B cell (primary cell): ENCODE measurements around the gene HDAC11. TPM values are rescaled to one million over a fixed set of nuclear protein-coding genes. Genes with fewer than 3 reads are reported as not detected.

ENCODE experiments used
- ATAC-seq: fragments of 200-7000 bp; cut with Tn5 transposase; one replicate; pipeline ENCODE4 v1.10.0; 2021; ENCODE audit warnings: low read depth, mild to moderate bottlenecking, moderate number of reproducible peaks, moderate library complexity
- CTCF ChIA-PET: fragments of 350-600 bp; sonication (Branson Sonifier 250); formaldehyde crosslinking; loops from one replicate; lab custom pipeline; 2021; ENCODE audit warnings: antibody characterized with exemption, inconsistent platforms; lab: Charles Lee
- POLR2A ChIA-PET: fragments of 350-600 bp; sonication (Branson Sonifier 250); formaldehyde crosslinking; loops from one replicate; lab custom pipeline; 2021; ENCODE audit warnings: antibody characterized with exemption; lab: Charles Lee
- DNase-seq: peaks from one replicate; pipeline ENCODE4 v3.0.0; 2013
- H2AFZ ChIP-seq: 2 replicates; pipeline ENCODE4 v1.6.1; 2012; ENCODE audit warnings: mild to moderate bottlenecking, low read depth, low read length; ENCODE audit not compliant: insufficient read depth, poor library complexity, severe bottlenecking
- H3K27ac ChIP-seq, 2 donors: 1 replicate in 1 of 2; 2 replicates in 1 of 2; pipeline ENCODE4 v1.5.1; 2012 to 2013; ENCODE audit warnings: low read length in 2 of 2, mild to moderate bottlenecking in 2 of 2, moderate library complexity in 1 of 2
- H3K27me3 ChIP-seq, 4 experiments: fragments of 200-600 bp in 1 of 4; sonication (generic) in 1 of 4; replicated peaks in 1 of 4; 1 replicate in 2 of 4; 2 replicates in 2 of 4; pipeline versions ENCODE4 v1.6.1 to v1.7.0; 2013 to 2016; ENCODE audit warnings: low read length in 3 of 4, mild to moderate bottlenecking in 2 of 4, mixed read lengths in 1 of 4, moderate library complexity in 1 of 4; ENCODE audit not compliant: insufficient read depth in 4 of 4, control insufficient read depth in 3 of 4; ENCODE audit errors: control extremely low read depth in 1 of 4
- H3K36me3 ChIP-seq, 2 experiments: replicated peaks in 1 of 2; 1 replicate in 1 of 2; 2 replicates in 1 of 2; pipeline versions ENCODE4 v1.6.1 to v1.7.1; 2013; ENCODE audit warnings: low read length in 1 of 2; ENCODE audit not compliant: insufficient read depth in 2 of 2, control insufficient read depth in 1 of 2; ENCODE audit errors: control extremely low read depth in 1 of 2, extremely low read depth in 1 of 2
- H3K4me1 ChIP-seq, 2 donors: fragments of 200-600 bp in 1 of 2; sonication (generic) in 1 of 2; 1 replicate in 1 of 2; 2 replicates in 1 of 2; pipeline versions ENCODE4 v1.5.1 to v1.6.1; 2013 to 2017; ENCODE audit warnings: low read length in 2 of 2; ENCODE audit not compliant: control insufficient read depth in 2 of 2, insufficient read depth in 2 of 2
- H3K4me2 ChIP-seq: replicated peaks from 2 replicates; pipeline ENCODE3; 2012; ENCODE audit warnings: mild to moderate bottlenecking, low read depth, low read length; ENCODE audit not compliant: poor library complexity, severe bottlenecking
- H3K4me3 ChIP-seq, 5 experiments: fragments of 200-600 bp in 1 of 5; sonication (generic) in 1 of 5; 1 replicate in 3 of 5; 2 replicates in 2 of 5; pipeline versions ENCODE4 v1.5.1 to v1.7.0; 2011 to 2016; ENCODE audit warnings: low read length in 4 of 5, mild to moderate bottlenecking in 4 of 5, low read depth in 2 of 5, control low read depth in 1 of 5, moderate library complexity in 1 of 5; ENCODE audit not compliant: insufficient read depth in 1 of 5; ENCODE audit errors: control extremely low read depth in 1 of 5, extremely low read depth in 1 of 5
- H3K79me2 ChIP-seq: fragments of 200-600 bp; sonication (generic); one replicate; pipeline ENCODE4 v1.6.0; 2016; ENCODE audit warnings: low read length; ENCODE audit not compliant: control insufficient read depth, insufficient read depth
- H3K9ac ChIP-seq: fragments of 200-600 bp; sonication (generic); 2 replicates; pipeline ENCODE4 v1.6.1; 2017; ENCODE audit warnings: mild to moderate bottlenecking, low read length, moderate library complexity
- H3K9me3 ChIP-seq, 3 donors: one replicate each; pipeline versions ENCODE4 v1.6.1 to v1.7.1; 2013; ENCODE audit warnings: low read length in 2 of 3; ENCODE audit not compliant: control insufficient read depth in 2 of 3, insufficient read depth in 1 of 3; ENCODE audit errors: control extremely low read depth in 1 of 3
- H4K20me1 ChIP-seq: 2 replicates; pipeline ENCODE4 v1.6.0; 2012; ENCODE audit warnings: mild to moderate bottlenecking, low read length; ENCODE audit not compliant: insufficient read depth, control insufficient read depth, poor library complexity, severe bottlenecking
- H3K27ac Mint-ChIP-seq: one replicate; pipeline ENCODE4 v1.8.0; 2021; ENCODE audit warnings: mixed read lengths
- H3K27me3 Mint-ChIP-seq: one replicate; pipeline ENCODE4 v1.8.0; 2021; ENCODE audit warnings: mixed read lengths
- H3K4me1 Mint-ChIP-seq: one replicate; pipeline ENCODE4 v1.8.0; 2021; ENCODE audit warnings: mixed read lengths
- H3K4me3 Mint-ChIP-seq: one replicate; pipeline ENCODE4 v1.8.0; 2021; ENCODE audit warnings: mixed read lengths
- H3K9me3 Mint-ChIP-seq: one replicate; pipeline ENCODE4 v1.8.0; 2022; ENCODE audit warnings: mixed read lengths; ENCODE audit not compliant: insufficient read depth
- EZH2 ChIP-seq: IDR thresholded peaks from 2 replicates; pipeline ENCODE4 v1.6.1; 2012; ENCODE audit warnings: borderline replicate concordance, low read depth, mild to moderate bottlenecking, moderate library complexity, low read length; ENCODE audit not compliant: insufficient read depth, poor library complexity, severe bottlenecking
- WGBS: methylation state at CpG from one replicate; pipeline ENCODE4 v1.1.5; 2013; ENCODE audit warnings: missing lambda C conversion rate; ENCODE audit not compliant: insufficient coverage; 5-methylcytosine and 5-hydroxymethylcytosine counted together
- intact Hi-C: fragments of 100-400 bp; cut with micrococcal nuclease; formaldehyde crosslinking; loops from one replicate; pipeline ENCODE4 v1.10.0; 2022
- polyA plus RNA-seq: library from polyadenylated mRNA; depleted of rRNA; stranded (reverse); fragments of >200 nt; gene quantifications from 2 replicates; pipeline ENCODE4 v1.2.3, GENCODE V29; 2012
- total RNA-seq, 2 donors: library from RNA; stranded (reverse); fragments of 120-200 nt in 1 of 2; gene quantifications; 1 replicate in 1 of 2; 2 replicates in 1 of 2; pipeline versions ENCODE4 v1.2.3 to v1.2.4, GENCODE V29; 2013 to 2022
- TF ChIP-seq, protein P1 (sequence below): fragments of 200-600 bp; IDR thresholded peaks from one replicate; pipeline ENCODE4 v1.8.0; 2022; ENCODE audit warnings: antibody characterized with exemption, mild to moderate bottlenecking

HDAC11 gene
- total and polyA plus RNA-seq, 2 donors (not counting 1 experiment from before 2014, with no cell fraction given): 0.76 to 5.5 TPM

DNA sequence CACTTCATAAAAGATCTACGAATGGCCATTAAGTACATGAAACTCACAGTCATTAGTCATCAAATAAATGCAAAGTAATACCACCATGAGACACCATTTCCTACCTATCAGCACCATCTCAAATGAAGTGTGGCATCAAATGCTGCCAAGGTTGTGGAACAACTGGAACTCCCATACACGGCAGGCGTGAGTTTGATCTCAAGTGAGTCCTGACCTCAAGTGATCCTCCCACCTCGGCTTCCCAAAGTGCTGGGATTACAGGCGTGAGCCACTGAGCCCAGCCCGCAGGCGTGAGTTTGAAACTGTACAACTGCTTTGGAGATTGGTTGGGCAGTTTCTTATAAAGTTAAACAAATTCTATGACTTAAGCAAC, 28.8 kb upstream of the HDAC11 start:
- intact Hi-C loops: loop anchor here (1.0 to 5.0 kb wide), 3 partner anchors 29 to 429 kb away; partner anchors contain the start of gene HDAC11

More for the DNA sequence above, 28.8 kb upstream of the HDAC11 start:
- Histone ChIP-seq H3K4me2 (peak overlapping the region; percentile 68), H4K20me1 (no peaks in the 10 kb centered on the region), H2AFZ (peak overlapping the region; percentile 63), H3K9me3 (no peaks in the 10 kb centered on the region), H3K4me1 (peaks cover 6 to 16% of the 10 kb centered on the region in 2 donors), H3K9ac (peak overlapping the region; percentile 62), H3K36me3 (no peaks in the 10 kb centered on the region), H3K4me3 (peak overlapping the region; percentile 54 to 65 (median 55)), H3K79me2 (no peaks in the 10 kb centered on the region), H3K27me3 (no peaks in the 10 kb centered on the region), H3K27ac (peak overlapping the region in 1 of 2 donors; percentile 65)
- Mint-ChIP-seq H3K4me3 (peak overlapping the region; percentile 87), H3K27ac (peak overlapping the region; percentile 84), H3K4me1 (peaks cover 18% of the 10 kb centered on the region), H3K27me3 (no peaks in the 10 kb centered on the region), H3K9me3 (no peaks in the 10 kb centered on the region)
- 8% methylated on average over 1 of the region's 7 CpGs for WGBS
- TF ChIP-seq, protein P1, sequence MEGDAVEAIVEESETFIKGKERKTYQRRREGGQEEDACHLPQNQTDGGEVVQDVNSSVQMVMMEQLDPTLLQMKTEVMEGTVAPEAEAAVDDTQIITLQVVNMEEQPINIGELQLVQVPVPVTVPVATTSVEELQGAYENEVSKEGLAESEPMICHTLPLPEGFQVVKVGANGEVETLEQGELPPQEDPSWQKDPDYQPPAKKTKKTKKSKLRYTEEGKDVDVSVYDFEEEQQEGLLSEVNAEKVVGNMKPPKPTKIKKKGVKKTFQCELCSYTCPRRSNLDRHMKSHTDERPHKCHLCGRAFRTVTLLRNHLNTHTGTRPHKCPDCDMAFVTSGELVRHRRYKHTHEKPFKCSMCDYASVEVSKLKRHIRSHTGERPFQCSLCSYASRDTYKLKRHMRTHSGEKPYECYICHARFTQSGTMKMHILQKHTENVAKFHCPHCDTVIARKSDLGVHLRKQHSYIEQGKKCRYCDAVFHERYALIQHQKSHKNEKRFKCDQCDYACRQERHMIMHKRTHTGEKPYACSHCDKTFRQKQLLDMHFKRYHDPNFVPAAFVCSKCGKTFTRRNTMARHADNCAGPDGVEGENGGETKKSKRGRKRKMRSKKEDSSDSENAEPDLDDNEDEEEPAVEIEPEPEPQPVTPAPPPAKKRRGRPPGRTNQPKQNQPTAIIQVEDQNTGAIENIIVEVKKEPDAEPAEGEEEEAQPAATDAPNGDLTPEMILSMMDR: no peak
- TF ChIP-seq EZH2: no peak
- no peak for DNase-seq
- CTCF ChIA-PET: interaction anchor here (1.0 to 7.3 kb wide), 30 partner anchors 11 to 550 kb away, joined by 3 to 114 read pairs (median 10); partner anchors contain the start of gene NUP210
- ATAC-seq: peak; percentile 0
- POLR2A ChIA-PET: interaction anchor here (0.6 to 2.2 kb wide), 10 partner anchors 28 to 439 kb away, joined by 3 to 18 read pairs (median 8); partner anchors contain the start of genes HDAC11 and NUP210
